K562 (cell line): ENCODE measurements around the gene WDR90. TPM values are rescaled to one million over a fixed set of nuclear protein-coding genes. Genes with fewer than 3 reads are reported as not detected.

Experiments used
- CBX1 ChIP-seq: sonication (generic); IDR thresholded peaks from 2 replicates; pipeline ENCODE4 v1.6.1; 2016; ENCODE audit warnings: antibody characterized with exemption, low read depth, mild to moderate bottlenecking
- FOXP4 ChIP-seq: sonication (generic); formaldehyde crosslinking; IDR thresholded peaks from 2 replicates; pipeline ENCODE4 v1.8.0; 2022; ENCODE audit warnings: mild to moderate bottlenecking, missing genetic modification reagents, borderline replicate concordance
- GATA2 ChIP-seq: sonication (generic); formaldehyde crosslinking; IDR thresholded peaks from 2 replicates; pipeline ENCODE4 v1.4.0; 2020; ENCODE audit warnings: mild to moderate bottlenecking, missing genetic modification reagents
- GTF3C2 ChIP-seq: IDR thresholded peaks from 3 replicates; pipeline ENCODE4 v1.6.1; 2011; ENCODE audit warnings: borderline replicate concordance, mild to moderate bottlenecking, moderate library complexity; ENCODE audit not compliant: insufficient read length; ENCODE audit errors: extremely low read depth
- HDGF ChIP-seq: fragments of 450-650 bp; IDR thresholded peaks from 2 replicates; pipeline ENCODE4 v1.6.1; 2016
- NRF1 ChIP-seq, 2 experiments: fragments of 450-650 bp; IDR thresholded peaks in 1 of 2; conservative IDR thresholded peaks in 1 of 2; 2 replicates each; pipeline ENCODE4 v1.6.1; 2014; ENCODE audit warnings: mild to moderate bottlenecking in 2 of 2
- PBX2 ChIP-seq, 2 experiments: IDR thresholded peaks in 1 of 2; conservative IDR thresholded peaks in 1 of 2; 2 replicates each; pipeline ENCODE4 v1.6.1; 2016; ENCODE audit warnings: low read depth in 2 of 2, mild to moderate bottlenecking in 1 of 2, missing compliant biosample characterization in 1 of 2, missing genetic modification characterization in 1 of 2, moderate library complexity in 1 of 2
- SIRT6 ChIP-seq: IDR thresholded peaks from one replicate; pipeline ENCODE4 v1.6.1; 2012; ENCODE audit warnings: low read depth, mild to moderate bottlenecking, control low read depth, inconsistent platforms, low read length, moderate library complexity
- TBP ChIP-seq: optimal IDR thresholded peaks from 2 replicates; pipeline ENCODE3; 2011; ENCODE audit warnings: low read depth, low read length, improper control_type of control experiment
- USF1 ChIP-seq: sonication (generic); formaldehyde crosslinking; IDR thresholded peaks from 2 replicates; pipeline ENCODE4 v1.9.0; 2022; ENCODE audit warnings: mild to moderate bottlenecking, missing genetic modification reagents
- polyA plus RNA-seq, 8 experiments: library from polyadenylated mRNA; depleted of rRNA in 4 of 8; stranded (reverse) in 5 of 8; unstranded in 3 of 8; fragments of >200 nt; fragmentation: Nextera tagmentation in 2 of 8; fragmentation: Illumina TruSeq in 1 of 8; extraction: Ambion mirVana in 2 of 8; extraction: Trizol in 1 of 8; gene quantifications; 2 replicates each; pipeline versions ENCODE4 v1.2.1 to v1.2.3, GENCODE V29; 2011 to 2014; ENCODE audit warnings: inconsistent platforms in 1 of 8, missing spikeins in 1 of 8
- total RNA-seq, 7 experiments: library from RNA; depleted of rRNA in 6 of 7; stranded (reverse); fragments of >200 nt in 6 of 7; fragmentation: Illumina TruSeq in 2 of 7; extraction: Trizol in 2 of 7; gene quantifications; 2 replicates each; pipeline versions ENCODE4 v1.2.1 to v1.2.3, GENCODE V29; 2011 to 2021; ENCODE audit warnings: low replicate concordance in 1 of 7
- TF ChIP-seq, protein P1 (sequence below): fragments of 450-650 bp; IDR thresholded peaks from 2 replicates; pipeline ENCODE4 v1.6.1; 2017; ENCODE audit warnings: antibody characterized with exemption, mild to moderate bottlenecking

The WDR90 gene
- total and polyA plus RNA-seq, 9 of the 15 experiments (the other 6 are each of a cell fraction or from before 2014, with no cell fraction given), result 0.44 to 12.6 (median 3.3) TPM

DNA sequence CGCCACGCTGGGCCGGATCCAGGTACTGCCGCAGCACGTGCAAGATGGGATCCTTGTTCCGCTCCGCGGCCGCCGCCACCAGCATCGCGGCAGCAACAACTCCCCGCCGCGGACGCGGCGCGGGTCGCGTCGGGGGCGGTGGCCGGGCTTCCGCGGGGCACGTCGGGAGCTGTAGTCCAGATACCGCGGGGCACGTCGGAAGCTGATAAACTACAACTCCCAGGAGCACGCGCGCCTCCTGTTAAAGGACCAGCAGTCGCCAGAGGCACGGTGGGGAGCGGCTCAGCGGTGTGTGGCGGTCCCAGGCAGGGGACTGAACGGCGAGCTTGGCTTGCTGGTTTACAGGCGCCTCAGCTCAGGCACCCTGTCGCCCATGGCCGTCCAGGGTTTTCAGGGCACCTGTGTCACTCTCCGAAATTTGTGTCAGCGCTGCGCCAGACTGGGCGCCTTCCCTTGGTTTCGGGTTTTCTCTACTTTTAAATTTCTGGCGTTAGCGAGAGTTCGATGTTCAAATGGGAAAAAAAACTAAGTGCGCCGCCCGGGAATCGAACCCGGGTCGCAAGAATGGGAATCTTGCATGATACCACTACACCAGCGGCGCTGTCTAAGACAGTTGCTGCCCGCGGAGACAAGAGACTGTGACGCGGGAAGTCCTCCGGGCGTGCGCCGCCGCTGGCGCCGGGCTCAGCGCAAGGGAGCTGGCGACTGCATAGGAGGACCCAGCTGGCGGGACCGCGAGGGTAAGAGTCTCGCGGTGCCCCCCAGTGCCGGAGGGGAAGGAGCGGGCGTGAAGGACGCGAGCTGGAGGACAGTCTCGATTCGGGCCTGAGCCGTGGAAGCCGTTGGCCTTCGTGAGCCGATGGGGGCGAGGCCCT is 12.7 kb upstream of the WDR90 start, which contains the start of gene METTL26 (continued):
- TF ChIP-seq GTF3C2, result peak; percentile 80
- TF ChIP-seq HDGF, result no peak
- TF ChIP-seq FOXP4 (CRISPR knock-in tag), result 0 out of 2 replicates have a peak, but pooled peaks have one; percentile 48
- TF ChIP-seq NRF1 (conservative IDR thresholded peaks at IDR 0.05 in 1 of 2, IDR thresholded peaks at IDR 0.05 in 1 of 2), result peak; percentile 72 to 77
- TF ChIP-seq, protein P1, sequence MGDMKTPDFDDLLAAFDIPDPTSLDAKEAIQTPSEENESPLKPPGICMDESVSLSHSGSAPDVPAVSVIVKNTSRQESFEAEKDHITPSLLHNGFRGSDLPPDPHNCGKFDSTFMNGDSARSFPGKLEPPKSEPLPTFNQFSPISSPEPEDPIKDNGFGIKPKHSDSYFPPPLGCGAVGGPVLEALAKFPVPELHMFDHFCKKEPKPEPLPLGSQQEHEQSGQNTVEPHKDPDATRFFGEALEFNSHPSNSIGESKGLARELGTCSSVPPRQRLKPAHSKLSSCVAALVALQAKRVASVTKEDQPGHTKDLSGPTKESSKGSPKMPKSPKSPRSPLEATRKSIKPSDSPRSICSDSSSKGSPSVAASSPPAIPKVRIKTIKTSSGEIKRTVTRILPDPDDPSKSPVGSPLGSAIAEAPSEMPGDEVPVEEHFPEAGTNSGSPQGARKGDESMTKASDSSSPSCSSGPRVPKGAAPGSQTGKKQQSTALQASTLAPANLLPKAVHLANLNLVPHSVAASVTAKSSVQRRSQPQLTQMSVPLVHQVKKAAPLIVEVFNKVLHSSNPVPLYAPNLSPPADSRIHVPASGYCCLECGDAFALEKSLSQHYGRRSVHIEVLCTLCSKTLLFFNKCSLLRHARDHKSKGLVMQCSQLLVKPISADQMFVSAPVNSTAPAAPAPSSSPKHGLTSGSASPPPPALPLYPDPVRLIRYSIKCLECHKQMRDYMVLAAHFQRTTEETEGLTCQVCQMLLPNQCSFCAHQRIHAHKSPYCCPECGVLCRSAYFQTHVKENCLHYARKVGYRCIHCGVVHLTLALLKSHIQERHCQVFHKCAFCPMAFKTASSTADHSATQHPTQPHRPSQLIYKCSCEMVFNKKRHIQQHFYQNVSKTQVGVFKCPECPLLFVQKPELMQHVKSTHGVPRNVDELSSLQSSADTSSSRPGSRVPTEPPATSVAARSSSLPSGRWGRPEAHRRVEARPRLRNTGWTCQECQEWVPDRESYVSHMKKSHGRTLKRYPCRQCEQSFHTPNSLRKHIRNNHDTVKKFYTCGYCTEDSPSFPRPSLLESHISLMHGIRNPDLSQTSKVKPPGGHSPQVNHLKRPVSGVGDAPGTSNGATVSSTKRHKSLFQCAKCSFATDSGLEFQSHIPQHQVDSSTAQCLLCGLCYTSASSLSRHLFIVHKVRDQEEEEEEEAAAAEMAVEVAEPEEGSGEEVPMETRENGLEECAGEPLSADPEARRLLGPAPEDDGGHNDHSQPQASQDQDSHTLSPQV, result peak; percentile 80
- TF ChIP-seq GATA2 (CRISPR knock-in tag), result no peak
- TF ChIP-seq SIRT6, result no peak
- peak; percentile 100 for TF ChIP-seq TBP
- TF ChIP-seq USF1 (CRISPR knock-in tag), result peak; percentile 62; the same call in 1 of the 2 replicates
- TF ChIP-seq PBX2 (CRISPR knock-in tag; IDR thresholded peaks at IDR 0.05; ENCODE audit: low read depth), result no peak
- no peak for TF ChIP-seq PBX2 (tag; conservative IDR thresholded peaks at IDR 0.05; ENCODE audit: low read depth)
- TF ChIP-seq CBX1, result peak; percentile 54
